GM21390 (cell line): ENCODE results near the gene TNS1.

ENCODE experiments used
- ATAC-seq: cut with Tn5 transposase; IDR thresholded peaks from one replicate; pipeline ENCODE4 v1.9.1; 2021; ENCODE audit not compliant: unreplicated experiment

TNS1 gene

DNA sequence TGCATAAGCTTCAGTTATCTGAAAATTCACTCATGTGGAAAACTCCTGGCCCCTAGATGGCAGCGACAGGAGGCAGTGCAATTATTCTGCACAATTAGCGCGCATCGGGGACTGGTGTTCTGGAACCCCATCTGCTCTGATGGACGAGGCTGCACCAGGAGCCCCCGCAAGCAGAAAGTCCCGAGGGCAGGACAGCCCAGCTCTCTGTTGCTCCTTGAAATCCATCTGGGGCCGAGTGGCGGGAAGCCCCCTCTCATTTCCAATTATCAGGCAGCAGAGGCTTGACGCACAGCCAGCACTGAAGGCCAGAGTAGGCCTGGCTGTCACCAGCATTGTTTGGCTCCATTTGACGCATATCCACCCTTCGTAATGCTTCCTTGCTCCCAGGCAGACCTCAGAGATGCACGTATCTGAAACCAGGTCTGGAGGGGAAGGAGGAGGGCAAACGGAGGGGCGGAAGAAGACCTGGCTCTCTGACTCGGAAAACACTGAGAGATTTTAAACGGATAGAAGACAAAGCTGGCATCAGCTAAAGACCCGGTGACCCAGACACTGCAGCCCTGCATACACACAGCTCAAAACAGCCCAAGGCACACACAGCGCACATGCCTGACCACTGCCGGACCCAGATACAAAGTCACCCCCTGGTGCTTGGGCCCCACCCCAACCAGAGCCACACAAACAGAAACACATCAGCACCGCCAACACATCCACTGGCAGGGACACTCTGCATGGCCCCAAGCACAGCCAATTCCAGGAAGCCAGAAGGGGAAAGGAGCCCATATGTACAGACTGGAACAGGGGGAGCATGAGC lies 69.8 kb downstream of the TNS1 start:
- no peak for ATAC-seq

DNA sequence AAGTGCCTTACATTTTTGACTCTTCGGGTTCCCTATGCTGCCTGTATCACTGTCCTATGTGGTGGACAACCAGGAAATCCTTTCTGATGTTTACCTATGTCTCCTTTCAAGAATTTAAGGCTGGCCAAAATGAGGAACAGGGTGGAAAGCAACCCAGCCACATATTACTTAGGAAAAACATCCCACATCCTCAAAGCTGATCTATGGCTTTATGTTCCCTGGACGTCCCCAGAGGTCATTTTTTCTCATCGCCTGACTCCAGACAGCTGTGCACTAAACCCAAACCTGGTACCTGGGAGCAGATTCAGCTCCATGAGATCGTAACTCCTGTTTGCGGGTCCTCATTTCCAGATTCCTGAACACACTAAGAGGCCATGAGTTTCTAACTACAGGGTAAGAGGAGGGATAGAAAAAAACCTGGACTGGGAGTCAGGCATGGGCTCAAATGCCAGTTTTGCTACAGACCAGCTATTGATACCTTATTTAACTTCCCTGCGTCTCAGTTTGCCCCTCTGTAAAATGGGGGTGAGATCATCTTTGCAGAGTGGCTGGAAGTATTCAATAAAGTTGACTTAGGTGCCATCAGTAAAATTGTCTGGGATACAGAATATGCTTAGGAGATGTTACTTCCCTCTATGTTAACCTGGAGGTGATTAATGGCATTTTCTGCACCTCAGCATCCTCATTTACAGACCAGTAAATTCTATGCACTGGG lies 70.8 kb downstream of the TNS1 start:
- no peak for ATAC-seq

GRCh38 chr2:217930761-217931563 lies 71.8 kb downstream of the TNS1 start:
- ATAC-seq, result no peak

GRCh38 chr2:217929757-217930707 lies 72.8 kb downstream of the TNS1 start:
- no peak for ATAC-seq

DNA sequence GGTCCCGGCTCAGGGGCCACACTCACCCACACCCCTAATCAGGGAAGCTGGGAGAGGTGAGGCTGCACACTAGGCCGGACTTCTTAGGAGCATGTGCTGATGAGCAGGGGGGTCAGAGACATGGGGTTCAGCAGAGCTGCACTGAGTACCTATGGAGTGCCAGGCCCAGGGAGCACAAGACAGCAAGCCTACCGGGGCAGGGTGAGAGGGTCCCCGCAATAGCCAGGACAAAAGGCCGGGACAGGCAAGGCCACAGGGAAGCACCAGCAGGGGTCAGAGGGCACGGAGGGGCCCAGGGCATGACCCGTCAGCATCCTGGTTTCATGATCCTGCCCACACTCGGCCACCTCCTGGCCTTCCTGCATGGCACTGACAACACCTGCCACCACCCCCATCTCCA lies 73.5 kb downstream of the TNS1 start:
- no peak for ATAC-seq

DNA sequence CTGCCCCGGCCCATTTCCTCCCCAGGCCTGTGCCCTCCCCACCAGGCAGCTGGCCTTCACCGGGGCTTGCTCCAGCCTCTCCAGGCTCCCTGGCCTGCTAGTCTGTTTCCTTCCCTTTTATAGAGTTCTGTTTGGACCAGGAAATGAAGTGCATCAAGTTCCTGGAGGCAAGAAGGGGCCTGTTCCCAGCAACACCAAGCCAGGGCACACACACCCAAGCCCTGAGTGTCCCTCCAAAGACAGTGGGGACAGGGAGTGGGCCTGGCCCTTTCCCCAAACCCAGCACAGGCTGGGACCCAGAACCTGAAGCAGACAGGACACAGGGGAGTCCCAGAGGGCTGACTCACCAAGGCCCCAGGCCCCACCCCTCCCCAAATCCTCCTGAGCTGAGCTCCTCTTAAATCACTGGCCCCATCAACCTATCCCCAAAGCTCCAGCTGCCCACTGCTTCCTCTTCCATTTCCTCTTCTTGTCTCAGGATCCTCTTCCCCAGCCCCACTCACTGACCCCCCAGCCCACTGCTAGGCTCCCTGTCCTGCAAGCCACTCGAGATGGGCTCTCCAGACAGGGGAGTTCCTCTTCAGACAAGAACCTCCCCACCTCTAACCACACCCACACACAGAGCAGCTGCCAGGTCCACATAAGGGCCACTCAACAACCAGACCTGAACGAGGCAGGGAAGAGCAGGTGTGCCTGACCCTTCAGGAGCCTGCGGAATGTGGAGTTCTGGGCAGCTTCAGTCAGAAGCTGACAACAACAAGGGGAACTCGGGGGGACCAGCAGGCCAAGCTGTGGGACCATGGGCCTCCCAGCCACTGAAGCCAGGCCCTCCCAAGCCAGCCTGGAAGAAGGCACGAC lies 74.2 kb downstream of the TNS1 start:
- ATAC-seq, result no peak

DNA sequence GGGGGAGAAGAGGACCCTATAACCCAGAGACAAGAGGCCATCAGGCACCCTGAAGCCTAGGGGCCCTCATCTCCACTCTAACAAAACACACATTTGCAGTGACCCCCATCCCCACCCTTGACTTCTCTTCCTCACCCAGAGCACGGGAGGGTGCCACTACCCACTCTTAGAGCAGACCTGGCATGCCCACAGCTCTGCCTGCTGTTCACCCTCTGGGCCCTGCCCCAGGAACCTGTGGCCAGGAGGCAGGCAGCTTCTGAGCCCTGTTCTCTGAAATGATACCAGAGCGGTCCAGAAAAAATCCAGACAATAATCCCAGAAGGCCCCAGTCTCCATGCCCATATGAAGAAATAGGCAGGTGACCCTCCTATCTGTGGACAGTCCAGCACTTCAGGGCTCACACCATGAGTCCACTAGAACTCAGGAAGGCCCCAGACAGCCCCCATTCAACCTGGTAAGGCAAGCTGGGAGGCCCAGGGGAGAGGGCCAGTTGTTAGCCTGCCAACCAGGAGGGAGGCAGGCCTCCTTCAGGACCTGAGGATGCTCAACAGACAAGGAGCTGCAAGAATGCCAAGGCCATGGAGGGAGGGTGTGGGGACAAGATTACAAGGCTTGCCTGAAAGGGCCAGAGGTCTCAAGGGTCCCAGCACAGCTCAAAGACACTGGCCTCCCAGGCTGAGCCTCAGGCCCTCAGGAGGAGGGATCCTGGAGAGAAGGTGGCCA lies 75.0 kb downstream of the TNS1 start:
- no peak for ATAC-seq

- ATAC-seq, result no peak
These were observed 76.0 kb downstream of the TNS1 start for GRCh38 chr2:217926801-217927200.

DNA sequence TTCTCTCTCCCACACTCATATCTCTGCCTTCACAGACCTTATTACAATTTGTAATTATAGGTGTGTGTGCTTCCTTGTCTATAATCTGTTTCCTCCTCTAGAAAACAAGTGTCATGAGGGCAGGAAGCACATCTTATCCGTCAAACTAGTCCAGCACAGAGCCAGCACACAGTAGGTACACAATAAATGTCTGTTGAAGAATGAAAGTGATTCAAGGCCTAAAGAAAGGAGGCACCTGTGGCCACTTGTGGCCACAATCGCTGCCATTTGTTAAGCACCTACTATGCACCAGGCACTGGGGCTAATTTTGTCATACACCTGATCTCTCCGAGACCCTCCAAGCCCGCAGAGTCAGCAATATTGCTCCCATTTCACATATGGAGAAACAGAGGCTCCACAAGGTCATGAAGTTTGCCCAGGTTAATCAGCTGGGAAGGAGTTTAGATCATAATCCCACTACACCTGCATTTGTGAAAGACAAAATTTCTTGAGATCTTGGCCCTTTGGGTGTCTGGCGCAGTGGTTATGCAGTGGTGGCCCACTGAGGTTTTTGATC lies 78.4 kb downstream of the TNS1 start:
- no peak for ATAC-seq

- ATAC-seq, result no peak
These were observed 79.6 kb downstream of the TNS1 start for GRCh38 chr2:217923007-217923686.

DNA sequence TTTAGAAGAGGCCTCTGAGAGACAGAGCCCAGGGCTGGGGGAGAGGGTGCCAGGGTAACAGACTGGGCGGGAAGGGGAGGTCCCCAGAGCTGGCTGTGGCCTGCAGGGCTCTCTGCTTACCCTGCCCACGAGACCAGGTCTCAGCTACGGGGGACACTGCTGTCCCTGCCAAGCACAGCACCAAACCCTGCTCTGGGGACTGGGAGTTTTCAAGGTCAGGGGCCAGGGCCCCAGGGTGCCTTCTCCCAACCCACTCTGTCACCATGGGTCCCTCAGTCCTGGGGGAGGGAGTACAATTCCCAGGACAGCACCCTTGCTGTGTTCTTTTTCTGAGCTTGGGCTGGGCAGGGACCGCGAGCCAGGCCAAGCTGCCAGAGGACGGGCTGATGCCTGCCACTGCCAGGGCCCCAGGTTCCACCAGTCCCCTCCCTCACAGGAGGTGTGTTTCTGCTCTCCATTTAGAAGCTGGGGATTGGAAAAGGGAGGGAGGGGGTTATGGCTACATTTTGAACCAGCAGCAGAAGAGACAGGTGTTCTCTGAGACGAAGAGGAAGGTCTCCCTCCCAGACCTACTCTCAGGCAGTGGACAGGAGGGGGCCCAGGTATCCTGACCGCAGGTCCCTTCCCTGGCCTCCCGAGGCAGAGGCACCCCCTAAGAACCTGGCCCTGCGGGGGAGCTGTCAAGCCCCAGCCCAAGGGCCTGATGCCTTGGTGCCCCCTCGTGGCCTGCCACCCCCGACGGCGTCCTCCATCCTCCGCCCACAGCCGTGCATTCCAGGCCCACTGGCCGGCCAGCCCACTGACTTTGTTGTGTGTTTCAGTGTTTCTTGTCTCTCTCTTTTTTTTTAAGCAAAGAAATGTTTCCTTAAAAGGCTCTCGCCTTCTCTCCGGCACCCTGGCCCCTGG lies 80.4 kb downstream of the TNS1 start:
- no peak for ATAC-seq

- ATAC-seq, result no peak
These were observed 81.8 kb downstream of the TNS1 start for GRCh38 chr2:217920879-217921603.

- no peak for ATAC-seq
These were observed 82.9 kb downstream of the TNS1 start for GRCh38 chr2:217919781-217920351.

DNA sequence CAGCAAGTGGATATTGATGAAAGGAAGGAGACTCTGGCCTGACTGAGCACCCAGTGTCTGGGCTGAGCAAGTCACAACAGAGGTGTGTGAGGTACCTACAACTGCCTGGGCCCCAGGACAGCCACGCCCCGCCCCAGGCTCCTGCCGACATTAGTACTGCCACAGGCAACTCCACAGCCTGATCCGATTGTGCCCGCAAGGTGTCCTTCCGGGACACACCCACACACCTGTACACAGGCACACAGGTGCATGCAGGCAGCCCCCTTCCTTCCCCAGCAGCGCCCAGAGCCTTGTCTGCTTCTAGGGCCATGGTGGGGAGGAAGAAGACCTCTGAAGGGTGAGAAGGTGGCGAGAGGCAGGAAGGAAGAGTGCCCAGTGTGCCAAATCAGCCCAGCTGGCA lies 83.6 kb downstream of the TNS1 start:
- no peak for ATAC-seq

DNA sequence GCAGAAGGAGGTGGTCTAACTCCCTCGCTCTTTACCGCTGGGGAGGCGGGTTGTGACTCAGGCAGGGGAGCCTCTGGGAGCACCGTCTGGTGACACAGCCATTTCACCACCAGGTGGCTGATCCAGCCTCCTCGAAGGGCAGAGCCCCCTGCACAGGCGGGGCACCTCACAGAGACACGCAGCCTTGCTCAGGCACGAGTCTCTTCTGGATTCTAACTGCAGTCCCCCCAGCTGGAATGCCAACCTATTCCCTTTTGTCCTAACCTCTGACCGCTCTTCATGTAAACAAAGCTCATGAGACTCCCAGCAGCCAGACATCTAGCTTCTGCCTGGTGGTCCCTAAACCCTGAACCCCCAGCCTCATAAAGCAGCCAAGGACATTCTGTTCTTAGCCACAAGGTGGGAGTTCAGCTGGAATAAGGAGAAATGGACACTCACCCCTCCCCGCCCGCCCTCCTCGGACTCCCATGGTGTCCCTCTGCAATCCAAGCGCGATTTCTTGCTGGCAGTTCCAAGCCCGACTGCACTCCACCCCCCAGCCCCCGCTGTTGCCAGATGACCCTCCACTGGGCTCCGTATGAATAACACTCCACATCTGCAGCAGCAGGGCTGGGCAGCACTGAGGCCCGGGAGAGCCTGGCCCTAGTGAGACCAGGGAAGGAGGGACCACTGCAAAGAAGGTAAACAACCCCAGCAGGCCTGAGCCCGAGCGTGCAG lies 84.3 kb downstream of the TNS1 start:
- ATAC-seq, result no peak
